HCT116 (cell line): Measurements from ENCODE around the gene CHST11. TPM values are rescaled to one million over a fixed set of nuclear protein-coding genes. Genes with fewer than 3 reads are reported as not detected.

ENCODE experiments used
- ATAC-seq: fragments of 200-7000 bp; cut with Tn5 transposase; 2 replicates; pipeline ENCODE4 v1.9.1; 2020; ENCODE audit warnings: mild to moderate bottlenecking, moderate library complexity
- BruUV-seq: library from RNA; stranded (reverse); fragments of 400-500 nt; replicated peaks from 2 replicates; lab custom pipeline; 2021; lab: Mats Ljungman, UMichigan
- CTCF ChIA-PET: fragments of 300-600 bp; sonication (Branson Sonifier 250); formaldehyde crosslinking; loops from one replicate; lab custom pipeline; 2021; ENCODE audit warnings: antibody characterized with exemption; lab: Charles Lee
- POLR2A ChIA-PET: fragments of 300-600, 350-600 bp; sonication (Branson Sonifier 250); formaldehyde crosslinking; loops from one replicate; lab custom pipeline; 2021; ENCODE audit warnings: antibody characterized with exemption; lab: Charles Lee
- RAD21 ChIA-PET, 2 experiments: fragments of 300-600 bp; sonication (Branson Sonifier 250); formaldehyde crosslinking; loops; one replicate each; lab custom pipeline; 2023; ENCODE audit warnings: low total read pairs in 2 of 2; ENCODE audit not compliant: uncharacterized antibody in 2 of 2, unreplicated experiment in 2 of 2, low non-redundant PET in 1 of 2; lab: Charles Lee
- DNase-seq: peaks from one replicate; pipeline ENCODE4 v3.0.0-alpha.2; 2010; ENCODE audit warnings: low read depth, low spot score
- H2AFZ ChIP-seq: fragments of 200-600 bp; shearing (Covaris generic), sonication (generic); 2 replicates; pipeline ENCODE4 v1.6.1; 2017; ENCODE audit warnings: low read depth, mixed run types, mixed read lengths, antibody characterized with exemption, low read length; ENCODE audit not compliant: poor library complexity, severe bottlenecking
- H3K27ac ChIP-seq: 2 replicates; pipeline ENCODE4 v1.5.1; 2012; ENCODE audit warnings: low read depth, low read length
- H3K27me3 ChIP-seq: fragments of 200-600 bp; sonication (generic); 2 replicates; pipeline ENCODE4 v1.6.1; 2016; ENCODE audit warnings: mixed run types, low read length, mixed read lengths; ENCODE audit not compliant: insufficient read depth
- H3K36me3 ChIP-seq, 2 experiments: fragments of 200-500 bp in 1 of 2; fragments of 200-600 bp in 1 of 2; sonication (Bioruptor generic) in 1 of 2; sonication (generic) in 1 of 2; 2 replicates each; pipeline versions ENCODE4 v1.5.1 to v1.6.1; 2014 to 2016; ENCODE audit warnings: low read length in 2 of 2, inconsistent platforms in 1 of 2, mixed read lengths in 1 of 2, mixed run types in 1 of 2; ENCODE audit not compliant: insufficient read depth in 2 of 2, control insufficient read depth in 1 of 2
- H3K4me1 ChIP-seq, 2 experiments: fragments of 200-600 bp in 1 of 2; sonication (generic) in 1 of 2; 2 replicates each; pipeline versions ENCODE4 v1.5.1 to v1.6.1; 2012 to 2017; ENCODE audit warnings: low read length in 2 of 2, inconsistent platforms in 1 of 2, mild to moderate bottlenecking in 1 of 2, mixed read lengths in 1 of 2, mixed run types in 1 of 2, moderate library complexity in 1 of 2; ENCODE audit not compliant: insufficient read depth in 2 of 2, control insufficient read depth in 1 of 2
- H3K4me2 ChIP-seq: fragments of 200-600 bp; sonication (generic); 2 replicates; pipeline ENCODE4 v1.6.1; 2017; ENCODE audit warnings: mixed run types, low read length, mixed read lengths
- H3K4me3 ChIP-seq, 2 experiments: fragments of 200-600 bp in 1 of 2; sonication (generic) in 1 of 2; replicated peaks in 1 of 2; 2 replicates each; pipeline ENCODE4 v1.5.1; 2011 to 2016; ENCODE audit warnings: low read length in 2 of 2, control low read depth in 1 of 2, low read depth in 1 of 2, mild to moderate bottlenecking in 1 of 2, mixed read lengths in 1 of 2, mixed run types in 1 of 2
- H3K79me2 ChIP-seq: fragments of 200-600 bp; sonication (generic); 2 replicates; pipeline ENCODE4 v1.6.1; 2017; ENCODE audit warnings: mild to moderate bottlenecking, mixed run types, low read length, moderate library complexity, mixed read lengths; ENCODE audit not compliant: insufficient read depth
- H3K9ac ChIP-seq: fragments of 200-600 bp; sonication (generic); 2 replicates; pipeline ENCODE4 v1.6.1; 2016; ENCODE audit warnings: low read length, mixed read lengths
- H3K9me2 ChIP-seq: fragments of 200-600 bp; sonication (generic), shearing (Covaris generic); 2 replicates; pipeline ENCODE4 v1.6.1; 2017; ENCODE audit warnings: mixed run types, mild to moderate bottlenecking, moderate library complexity; ENCODE audit not compliant: insufficient read depth
- H3K9me3 ChIP-seq, 2 experiments: fragments of 200-500 bp in 1 of 2; fragments of 200-600 bp in 1 of 2; sonication (Bioruptor generic) in 1 of 2; sonication (generic) in 1 of 2; 2 replicates each; pipeline ENCODE4 v1.6.1; 2014 to 2017; ENCODE audit warnings: low read length in 2 of 2, mixed read lengths in 2 of 2, inconsistent platforms in 1 of 2, low read depth in 1 of 2, mild to moderate bottlenecking in 1 of 2, mixed run types in 1 of 2, moderate library complexity in 1 of 2; ENCODE audit not compliant: control insufficient read depth in 1 of 2, insufficient read depth in 1 of 2
- H4K20me1 ChIP-seq: fragments of 200-600 bp; sonication (generic), shearing (Covaris generic); 2 replicates; pipeline ENCODE4 v1.6.1; 2017; ENCODE audit warnings: mixed run types, mild to moderate bottlenecking, moderate library complexity; ENCODE audit not compliant: insufficient read depth
- CBX3 ChIP-seq: IDR thresholded peaks from 2 replicates; pipeline ENCODE4 v1.6.1; 2012; ENCODE audit warnings: low read depth
- CEBPB ChIP-seq: IDR thresholded peaks from 2 replicates; pipeline ENCODE4 v1.6.1; 2012; ENCODE audit warnings: low read depth
- ELF1 ChIP-seq: IDR thresholded peaks from 2 replicates; pipeline ENCODE4 v1.6.1; 2012; ENCODE audit warnings: low read depth, borderline replicate concordance
- EZH2 ChIP-seq: fragments of 200-600 bp; sonication (generic); IDR thresholded peaks from 2 replicates; pipeline ENCODE4 v1.6.1; 2017; ENCODE audit warnings: antibody characterized with exemption, mixed run types
- JUND ChIP-seq: IDR thresholded peaks from 2 replicates; pipeline ENCODE4 v1.6.1; 2012
- POLR2A ChIP-seq: IDR thresholded peaks from 2 replicates; pipeline ENCODE4 v1.7.0; 2011; ENCODE audit warnings: borderline replicate concordance; ENCODE audit not compliant: insufficient read depth, insufficient read length; ENCODE audit errors: extremely low read depth
- POLR2AphosphoS5 ChIP-seq: IDR thresholded peaks from 2 replicates; pipeline ENCODE4 v1.6.1; 2011; ENCODE audit warnings: mild to moderate bottlenecking, low read depth, low read length, moderate library complexity
- RAD21 ChIP-seq: IDR thresholded peaks from 2 replicates; pipeline ENCODE4 v1.6.1; 2012; ENCODE audit warnings: low read depth, mild to moderate bottlenecking
- REST ChIP-seq: IDR thresholded peaks from 2 replicates; pipeline ENCODE4 v1.6.1; 2012; ENCODE audit warnings: low read depth
- SIN3A ChIP-seq: IDR thresholded peaks from 2 replicates; pipeline ENCODE4 v1.6.1; 2012; ENCODE audit warnings: low read depth
- SRF ChIP-seq: IDR thresholded peaks from 2 replicates; pipeline ENCODE4 v1.6.1; 2012; ENCODE audit warnings: low read depth
- TCF7L2 ChIP-seq: IDR thresholded peaks from 2 replicates; pipeline ENCODE4 v1.7.0; 2011; ENCODE audit warnings: borderline replicate concordance, inconsistent platforms; ENCODE audit not compliant: insufficient read depth, insufficient read length; ENCODE audit errors: extremely low read depth
- ZBTB33 ChIP-seq: IDR thresholded peaks from 2 replicates; pipeline ENCODE4 v1.6.1; 2011; ENCODE audit warnings: mild to moderate bottlenecking, low read length, moderate library complexity; ENCODE audit not compliant: insufficient replicate concordance; ENCODE audit errors: extremely low read depth
- ZFX ChIP-seq: fragments of 450-650 bp; IDR thresholded peaks from 2 replicates; pipeline ENCODE4 v1.6.1; 2017
- intact Hi-C: fragments of 100-400 bp; cut with micrococcal nuclease; formaldehyde crosslinking; loops from 2 replicates; pipeline ENCODE4 v1.10.0; 2022
- total RNA-seq: library from RNA; stranded (reverse); gene quantifications from one replicate; pipeline ENCODE4 v1.2.1, GENCODE V29; 2021; ENCODE audit not compliant: unreplicated experiment
- TF ChIP-seq, protein P1 (sequence below): IDR thresholded peaks from 2 replicates; pipeline ENCODE4 v1.6.1; 2012
- TF ChIP-seq, protein P2 (sequence below): IDR thresholded peaks from 2 replicates; pipeline ENCODE4 v1.6.1; 2012

The CHST11 gene
- total RNA-seq, 1 experiment from 2014 or later, result 10.1 TPM

GRCh38 chr12:104567832-104568486 is 111.2 kb downstream of the CHST11 start:
- DNase-seq, result no peak
- no peak overlapping the region for H3K27ac ChIP-seq
- H4K20me1 ChIP-seq, result no peaks in the 10 kb centered on the region
- intact Hi-C loops, result no loop called here
- no peak overlapping the region for H3K9ac ChIP-seq
- ATAC-seq, result no peak
- ChIA-PET RAD21 (no interaction called here), CTCF (interaction anchor here (1.1 kb wide), 1 partner anchor 186 kb away, joined by 4 read pairs; no protein-coding TSS in a partner anchor), POLR2A (no interaction called here)
- H3K79me2 ChIP-seq, result no peaks in the 10 kb centered on the region
- H3K4me1 ChIP-seq, result no peaks in the 10 kb centered on the region
- H3K4me2 ChIP-seq, result no peak overlapping the region
- TF ChIP-seq SRF, result no peak
- H3K4me3 ChIP-seq, result no peak overlapping the region
- no peaks in the 10 kb centered on the region for H3K9me2 ChIP-seq
- H2AFZ ChIP-seq, result no peak overlapping the region
- no peaks in the 10 kb centered on the region for H3K27me3 ChIP-seq
- BruUV-seq, result no TSS peak
- no peaks in the 10 kb centered on the region for H3K36me3 ChIP-seq
- H3K9me3 ChIP-seq, result no peaks in the 10 kb centered on the region

DNA sequence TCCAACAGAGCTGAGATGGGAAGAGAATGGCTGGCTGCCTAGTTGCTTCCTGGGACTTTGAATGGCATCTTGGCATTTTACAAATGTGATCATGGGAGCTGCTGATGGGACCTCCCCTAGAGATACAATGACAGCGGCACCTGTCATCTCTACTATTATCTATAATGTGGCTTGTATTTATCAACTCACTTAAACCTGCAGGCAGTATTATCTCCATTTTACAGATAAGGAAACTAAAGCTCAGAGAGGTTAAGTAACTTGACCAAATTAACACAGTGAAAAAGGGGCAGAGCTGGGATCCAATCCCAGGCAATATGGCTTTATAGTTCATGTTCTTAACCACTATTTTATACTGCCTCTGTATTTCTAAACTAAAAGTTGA is 111.7 kb downstream of the CHST11 start:
- no peaks in the 10 kb centered on the region for H3K4me1 ChIP-seq
- no peak overlapping the region for H3K4me3 ChIP-seq
- BruUV-seq, result no TSS peak
- no peaks in the 10 kb centered on the region for H3K9me3 ChIP-seq
- POLR2A ChIA-PET, result no interaction called here
- no peak overlapping the region for H3K9ac ChIP-seq
- CTCF ChIA-PET, result interaction anchor here (1.1 kb wide), 1 partner anchor 186 kb away, joined by 4 read pairs; no protein-coding TSS in a partner anchor
- no peaks in the 10 kb centered on the region for H3K36me3 ChIP-seq
- H2AFZ ChIP-seq, result no peak overlapping the region
- no peak overlapping the region for H3K27ac ChIP-seq
- H3K9me2 ChIP-seq, result no peaks in the 10 kb centered on the region
- no peak overlapping the region for H3K4me2 ChIP-seq
- intact Hi-C loops, result no loop called here
- ATAC-seq (no peak), DNase-seq (no peak)
- no peaks in the 10 kb centered on the region for H4K20me1 ChIP-seq
- H3K27me3 ChIP-seq, result no peaks in the 10 kb centered on the region
- RAD21 ChIA-PET, result no interaction called here
- no peaks in the 10 kb centered on the region for H3K79me2 ChIP-seq
- TF ChIP-seq REST (no peak), RAD21 (no peak), JUND (no peak), SRF (no peak), CBX3 (no peak), CEBPB (no peak), TCF7L2 (no peak), ELF1 (no peak), ZBTB33 (no peak), ZFX (no peak), POLR2A (no peak), POLR2AphosphoS5 (no peak), SIN3A (no peak), EZH2 (no peak)
- TF ChIP-seq, protein P1, sequence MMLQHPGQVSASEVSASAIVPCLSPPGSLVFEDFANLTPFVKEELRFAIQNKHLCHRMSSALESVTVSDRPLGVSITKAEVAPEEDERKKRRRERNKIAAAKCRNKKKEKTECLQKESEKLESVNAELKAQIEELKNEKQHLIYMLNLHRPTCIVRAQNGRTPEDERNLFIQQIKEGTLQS, result no peak
- TF ChIP-seq, protein P2, sequence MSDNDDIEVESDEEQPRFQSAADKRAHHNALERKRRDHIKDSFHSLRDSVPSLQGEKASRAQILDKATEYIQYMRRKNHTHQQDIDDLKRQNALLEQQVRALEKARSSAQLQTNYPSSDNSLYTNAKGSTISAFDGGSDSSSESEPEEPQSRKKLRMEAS, result no peak
